Measurements from ENCODE around the gene C2.

GRCh38 chr6:31901415-31901952 lies 26.0 kb upstream of the C2 start:
- TF ChIP-seq CTCF (IDR thresholded peaks at IDR 0.05) (no peak), POLR2AphosphoS5 (IDR thresholded peaks at IDR 0.05) (no peak), POLR2A (IDR thresholded peaks at IDR 0.05) (no peak), EP300 (IDR thresholded peaks at IDR 0.05) (no peak)
